Astrocyte of the hippocampus (primary cell): ENCODE results near the gene URB1.
"Not testable (repeated sequence)": the region's sequence is repeated elsewhere in the genome, so short reads cannot be mapped to it uniquely, and the experiment has no call there.

ENCODE experiments used
- DNase-seq: peaks from one replicate; pipeline ENCODE4 v3.0.0; 2011; ENCODE audit warnings: low read depth, low spot score

Gene URB1

GRCh38 chr21:32320726-32321125 is 72.1 kb downstream of the URB1 start:
- DNase-seq = no peak

GRCh38 chr21:32320059-32320458 is 72.8 kb downstream of the URB1 start:
- DNase-seq = no peak

GRCh38 chr21:32319012-32319411 is 73.8 kb downstream of the URB1 start:
- no peak for DNase-seq

- no peak for DNase-seq
These were observed 75.1 kb downstream of the URB1 start for GRCh38 chr21:32317726-32318125.

GRCh38 chr21:32316361-32317215 is 76.2 kb downstream of the URB1 start:
- no peak for DNase-seq

- DNase-seq = no peak
These were observed 77.1 kb downstream of the URB1 start for GRCh38 chr21:32315511-32316281.

GRCh38 chr21:32314806-32315205 is 78.0 kb downstream of the URB1 start:
- no peak for DNase-seq

GRCh38 chr21:32312976-32313375 is 79.8 kb downstream of the URB1 start:
- DNase-seq = no peak

- DNase-seq = no peak
These were observed 80.5 kb downstream of the URB1 start for GRCh38 chr21:32312326-32312725.

- DNase-seq = no peak
These were observed 81.2 kb downstream of the URB1 start for GRCh38 chr21:32311621-32312020.

- DNase-seq = not testable (repeated sequence)
These were observed 81.8 kb downstream of the URB1 start for GRCh38 chr21:32310976-32311375.

GRCh38 chr21:32309906-32310460 is 82.8 kb downstream of the URB1 start:
- DNase-seq = no peak

- DNase-seq = no peak
These were observed 84.1 kb downstream of the URB1 start for GRCh38 chr21:32308696-32309095.

- DNase-seq = no peak
These were observed 85.1 kb downstream of the URB1 start for GRCh38 chr21:32307706-32308105.

- no peak for DNase-seq
These were observed 86.6 kb downstream of the URB1 start for GRCh38 chr21:32306021-32306780.

- DNase-seq = no peak
These were observed 87.8 kb downstream of the URB1 start for GRCh38 chr21:32304998-32305397.

GRCh38 chr21:32303385-32303784 is 89.4 kb downstream of the URB1 start:
- no peak for DNase-seq

GRCh38 chr21:32302560-32302959 is 90.3 kb downstream of the URB1 start:
- no peak for DNase-seq

GRCh38 chr21:32301596-32301995 is 91.2 kb downstream of the URB1 start:
- DNase-seq = no peak

GRCh38 chr21:32300117-32300681 is 92.6 kb downstream of the URB1 start:
- DNase-seq = no peak

- DNase-seq = no peak
These were observed 93.1 kb downstream of the URB1 start for GRCh38 chr21:32299695-32300094.
